HEK293 (cell line): ENCODE measurements around the gene YWHAE.
"Not testable (repeated sequence)": the region's sequence is repeated elsewhere in the genome, so short reads cannot be mapped to it uniquely, and the experiment has no call there.

Experiments
- CTCF ChIP-seq: fragments of 450-650 bp; formaldehyde crosslinking; IDR thresholded peaks from 2 replicates; pipeline ENCODE4 v1.5.1; 2016; ENCODE audit warnings: missing biosample characterization, missing genetic modification characterization
- KLF8 ChIP-seq: fragments of 450-650 bp; formaldehyde crosslinking; IDR thresholded peaks from 2 replicates; pipeline ENCODE4 v1.5.1; 2016; ENCODE audit warnings: missing biosample characterization, missing genetic modification characterization
- MYNN ChIP-seq: fragments of 450-650 bp; formaldehyde crosslinking; IDR thresholded peaks from 2 replicates; pipeline ENCODE4 v1.5.1; 2016; ENCODE audit warnings: missing biosample characterization, missing genetic modification characterization, borderline replicate concordance
- SETDB1 ChIP-seq: IDR thresholded peaks from one replicate; pipeline ENCODE4 v1.6.1; 2017; ENCODE audit warnings: mild to moderate bottlenecking, low read length, moderate library complexity, mixed read lengths; ENCODE audit not compliant: insufficient read length
- ZFP37 ChIP-seq: fragments of 450-650 bp; formaldehyde crosslinking; IDR thresholded peaks from 2 replicates; pipeline ENCODE4 v1.5.1; 2016; ENCODE audit warnings: missing biosample characterization, missing genetic modification characterization
- ZNF514 ChIP-seq: fragments of 450-650 bp; formaldehyde crosslinking; IDR thresholded peaks from 2 replicates; pipeline ENCODE4 v1.5.1; 2016; ENCODE audit warnings: missing biosample characterization, missing genetic modification characterization
- ZNF530 ChIP-seq: fragments of 450-650 bp; formaldehyde crosslinking; IDR thresholded peaks from 2 replicates; pipeline ENCODE4 v1.5.1; 2016; ENCODE audit warnings: low read depth, missing biosample characterization, missing genetic modification characterization
- ZNF561 ChIP-seq: fragments of 450-650 bp; IDR thresholded peaks from 2 replicates; pipeline ENCODE4 v1.5.1; 2018; ENCODE audit warnings: missing biosample characterization, missing genetic modification characterization, borderline replicate concordance
- ZNF701 ChIP-seq: fragments of 450-650 bp; formaldehyde crosslinking; IDR thresholded peaks from 2 replicates; pipeline ENCODE4 v1.5.1; 2016; ENCODE audit warnings: missing biosample characterization, missing genetic modification characterization
- TF ChIP-seq, protein P1 (sequence below): fragments of 450-650 bp; formaldehyde crosslinking; IDR thresholded peaks from 2 replicates; pipeline ENCODE4 v1.5.1; 2016; ENCODE audit warnings: missing biosample characterization, missing genetic modification characterization, low read depth
- TF ChIP-seq, protein P2 (sequence below): fragments of 450-650 bp; formaldehyde crosslinking; IDR thresholded peaks from 2 replicates; pipeline ENCODE4 v1.5.1; 2016; ENCODE audit warnings: missing biosample characterization, missing genetic modification characterization
- TF ChIP-seq, protein P3 (sequence below): fragments of 450-650 bp; formaldehyde crosslinking; IDR thresholded peaks from 2 replicates; pipeline ENCODE4 v1.5.1; 2016; ENCODE audit warnings: missing biosample characterization, missing genetic modification characterization
- TF ChIP-seq, protein P4 (sequence below): fragments of 450-650 bp; formaldehyde crosslinking; IDR thresholded peaks from 2 replicates; pipeline ENCODE4 v1.5.1; 2016; ENCODE audit warnings: missing biosample characterization, missing genetic modification characterization

- TF ChIP-seq CTCF; ZNF514 (tag by site-specific recombination); MYNN (tag by site-specific recombination); KLF8 (tag by site-specific recombination); ZFP37 (tag by site-specific recombination); ZNF561 (tag by site-specific recombination); ZNF701 (tag by site-specific recombination); ZNF530; SETDB1: not testable (repeated sequence)
- TF ChIP-seq, protein P1, sequence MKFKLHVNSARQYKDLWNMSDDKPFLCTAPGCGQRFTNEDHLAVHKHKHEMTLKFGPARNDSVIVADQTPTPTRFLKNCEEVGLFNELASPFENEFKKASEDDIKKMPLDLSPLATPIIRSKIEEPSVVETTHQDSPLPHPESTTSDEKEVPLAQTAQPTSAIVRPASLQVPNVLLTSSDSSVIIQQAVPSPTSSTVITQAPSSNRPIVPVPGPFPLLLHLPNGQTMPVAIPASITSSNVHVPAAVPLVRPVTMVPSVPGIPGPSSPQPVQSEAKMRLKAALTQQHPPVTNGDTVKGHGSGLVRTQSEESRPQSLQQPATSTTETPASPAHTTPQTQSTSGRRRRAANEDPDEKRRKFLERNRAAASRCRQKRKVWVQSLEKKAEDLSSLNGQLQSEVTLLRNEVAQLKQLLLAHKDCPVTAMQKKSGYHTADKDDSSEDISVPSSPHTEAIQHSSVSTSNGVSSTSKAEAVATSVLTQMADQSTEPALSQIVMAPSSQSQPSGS = not testable (repeated sequence)
- TF ChIP-seq, protein P2, sequence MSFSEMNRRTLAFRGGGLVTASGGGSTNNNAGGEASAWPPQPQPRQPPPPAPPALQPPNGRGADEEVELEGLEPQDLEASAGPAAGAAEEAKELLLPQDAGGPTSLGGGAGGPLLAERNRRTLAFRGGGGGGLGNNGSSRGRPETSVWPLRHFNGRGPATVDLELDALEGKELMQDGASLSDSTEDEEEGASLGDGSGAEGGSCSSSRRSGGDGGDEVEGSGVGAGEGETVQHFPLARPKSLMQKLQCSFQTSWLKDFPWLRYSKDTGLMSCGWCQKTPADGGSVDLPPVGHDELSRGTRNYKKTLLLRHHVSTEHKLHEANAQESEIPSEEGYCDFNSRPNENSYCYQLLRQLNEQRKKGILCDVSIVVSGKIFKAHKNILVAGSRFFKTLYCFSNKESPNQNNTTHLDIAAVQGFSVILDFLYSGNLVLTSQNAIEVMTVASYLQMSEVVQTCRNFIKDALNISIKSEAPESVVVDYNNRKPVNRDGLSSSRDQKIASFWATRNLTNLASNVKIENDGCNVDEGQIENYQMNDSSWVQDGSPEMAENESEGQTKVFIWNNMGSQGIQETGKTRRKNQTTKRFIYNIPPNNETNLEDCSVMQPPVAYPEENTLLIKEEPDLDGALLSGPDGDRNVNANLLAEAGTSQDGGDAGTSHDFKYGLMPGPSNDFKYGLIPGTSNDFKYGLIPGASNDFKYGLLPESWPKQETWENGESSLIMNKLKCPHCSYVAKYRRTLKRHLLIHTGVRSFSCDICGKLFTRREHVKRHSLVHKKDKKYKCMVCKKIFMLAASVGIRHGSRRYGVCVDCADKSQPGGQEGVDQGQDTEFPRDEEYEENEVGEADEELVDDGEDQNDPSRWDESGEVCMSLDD = not testable (repeated sequence)
- TF ChIP-seq, protein P3, sequence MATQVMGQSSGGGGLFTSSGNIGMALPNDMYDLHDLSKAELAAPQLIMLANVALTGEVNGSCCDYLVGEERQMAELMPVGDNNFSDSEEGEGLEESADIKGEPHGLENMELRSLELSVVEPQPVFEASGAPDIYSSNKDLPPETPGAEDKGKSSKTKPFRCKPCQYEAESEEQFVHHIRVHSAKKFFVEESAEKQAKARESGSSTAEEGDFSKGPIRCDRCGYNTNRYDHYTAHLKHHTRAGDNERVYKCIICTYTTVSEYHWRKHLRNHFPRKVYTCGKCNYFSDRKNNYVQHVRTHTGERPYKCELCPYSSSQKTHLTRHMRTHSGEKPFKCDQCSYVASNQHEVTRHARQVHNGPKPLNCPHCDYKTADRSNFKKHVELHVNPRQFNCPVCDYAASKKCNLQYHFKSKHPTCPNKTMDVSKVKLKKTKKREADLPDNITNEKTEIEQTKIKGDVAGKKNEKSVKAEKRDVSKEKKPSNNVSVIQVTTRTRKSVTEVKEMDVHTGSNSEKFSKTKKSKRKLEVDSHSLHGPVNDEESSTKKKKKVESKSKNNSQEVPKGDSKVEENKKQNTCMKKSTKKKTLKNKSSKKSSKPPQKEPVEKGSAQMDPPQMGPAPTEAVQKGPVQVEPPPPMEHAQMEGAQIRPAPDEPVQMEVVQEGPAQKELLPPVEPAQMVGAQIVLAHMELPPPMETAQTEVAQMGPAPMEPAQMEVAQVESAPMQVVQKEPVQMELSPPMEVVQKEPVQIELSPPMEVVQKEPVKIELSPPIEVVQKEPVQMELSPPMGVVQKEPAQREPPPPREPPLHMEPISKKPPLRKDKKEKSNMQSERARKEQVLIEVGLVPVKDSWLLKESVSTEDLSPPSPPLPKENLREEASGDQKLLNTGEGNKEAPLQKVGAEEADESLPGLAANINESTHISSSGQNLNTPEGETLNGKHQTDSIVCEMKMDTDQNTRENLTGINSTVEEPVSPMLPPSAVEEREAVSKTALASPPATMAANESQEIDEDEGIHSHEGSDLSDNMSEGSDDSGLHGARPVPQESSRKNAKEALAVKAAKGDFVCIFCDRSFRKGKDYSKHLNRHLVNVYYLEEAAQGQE (tag by site-specific recombination) = not testable (repeated sequence)
- TF ChIP-seq, protein P4, sequence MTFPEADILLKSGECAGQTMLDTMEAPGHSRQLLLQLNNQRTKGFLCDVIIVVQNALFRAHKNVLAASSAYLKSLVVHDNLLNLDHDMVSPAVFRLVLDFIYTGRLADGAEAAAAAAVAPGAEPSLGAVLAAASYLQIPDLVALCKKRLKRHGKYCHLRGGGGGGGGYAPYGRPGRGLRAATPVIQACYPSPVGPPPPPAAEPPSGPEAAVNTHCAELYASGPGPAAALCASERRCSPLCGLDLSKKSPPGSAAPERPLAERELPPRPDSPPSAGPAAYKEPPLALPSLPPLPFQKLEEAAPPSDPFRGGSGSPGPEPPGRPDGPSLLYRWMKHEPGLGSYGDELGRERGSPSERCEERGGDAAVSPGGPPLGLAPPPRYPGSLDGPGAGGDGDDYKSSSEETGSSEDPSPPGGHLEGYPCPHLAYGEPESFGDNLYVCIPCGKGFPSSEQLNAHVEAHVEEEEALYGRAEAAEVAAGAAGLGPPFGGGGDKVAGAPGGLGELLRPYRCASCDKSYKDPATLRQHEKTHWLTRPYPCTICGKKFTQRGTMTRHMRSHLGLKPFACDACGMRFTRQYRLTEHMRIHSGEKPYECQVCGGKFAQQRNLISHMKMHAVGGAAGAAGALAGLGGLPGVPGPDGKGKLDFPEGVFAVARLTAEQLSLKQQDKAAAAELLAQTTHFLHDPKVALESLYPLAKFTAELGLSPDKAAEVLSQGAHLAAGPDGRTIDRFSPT (tag by site-specific recombination) = not testable (repeated sequence)
These were observed 13.3 kb downstream of the YWHAE start for GRCh38 chr17:1386675-1387190.
